ENCODE data around the gene ITGB2.

The ITGB2 gene

DNA sequence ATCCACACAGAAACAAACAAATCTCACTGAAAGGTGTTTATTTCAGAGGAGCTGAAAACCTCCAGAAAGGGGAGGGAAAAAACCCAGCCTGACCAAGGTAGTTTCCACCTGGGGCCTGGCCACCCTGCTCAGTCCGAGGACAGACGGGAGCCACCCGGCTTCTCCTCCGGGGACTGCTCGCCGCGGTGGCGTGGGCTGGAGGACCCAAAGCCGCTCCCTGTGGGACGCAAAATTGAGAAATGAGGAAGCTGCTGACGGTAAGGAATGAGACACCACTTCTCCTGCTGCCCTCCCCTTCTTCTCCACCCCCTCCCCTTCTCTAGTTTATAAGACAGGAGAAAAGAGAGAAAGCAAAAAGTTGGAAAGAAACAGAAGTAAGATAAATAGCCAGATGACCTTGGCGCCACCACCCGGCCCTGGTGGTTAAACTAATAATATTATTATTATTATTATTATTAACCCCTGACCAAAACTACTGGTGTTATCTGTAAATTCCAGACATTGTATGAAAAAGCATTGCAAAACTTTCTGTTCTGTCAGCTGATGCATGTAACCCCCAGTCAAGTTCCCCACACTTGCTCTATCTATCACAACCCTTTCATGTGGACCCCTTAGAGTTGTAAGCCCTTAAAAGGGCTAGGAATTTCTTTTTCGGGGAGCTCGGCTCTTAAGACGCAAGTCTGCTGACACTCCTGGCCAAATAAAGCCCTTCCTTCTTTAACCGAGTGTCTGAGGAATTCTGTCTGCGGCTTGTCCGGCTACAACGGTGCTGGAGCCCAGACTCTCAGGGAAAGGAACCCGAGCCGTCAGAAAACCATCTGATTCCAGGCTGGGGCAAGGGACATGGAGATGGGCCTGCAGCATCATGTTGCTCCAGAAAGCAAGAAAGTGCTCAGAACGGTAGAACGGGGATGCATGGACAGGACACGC is 12.5 kb downstream of the ITGB2 start:
- no peak for DNase-seq

DNA sequence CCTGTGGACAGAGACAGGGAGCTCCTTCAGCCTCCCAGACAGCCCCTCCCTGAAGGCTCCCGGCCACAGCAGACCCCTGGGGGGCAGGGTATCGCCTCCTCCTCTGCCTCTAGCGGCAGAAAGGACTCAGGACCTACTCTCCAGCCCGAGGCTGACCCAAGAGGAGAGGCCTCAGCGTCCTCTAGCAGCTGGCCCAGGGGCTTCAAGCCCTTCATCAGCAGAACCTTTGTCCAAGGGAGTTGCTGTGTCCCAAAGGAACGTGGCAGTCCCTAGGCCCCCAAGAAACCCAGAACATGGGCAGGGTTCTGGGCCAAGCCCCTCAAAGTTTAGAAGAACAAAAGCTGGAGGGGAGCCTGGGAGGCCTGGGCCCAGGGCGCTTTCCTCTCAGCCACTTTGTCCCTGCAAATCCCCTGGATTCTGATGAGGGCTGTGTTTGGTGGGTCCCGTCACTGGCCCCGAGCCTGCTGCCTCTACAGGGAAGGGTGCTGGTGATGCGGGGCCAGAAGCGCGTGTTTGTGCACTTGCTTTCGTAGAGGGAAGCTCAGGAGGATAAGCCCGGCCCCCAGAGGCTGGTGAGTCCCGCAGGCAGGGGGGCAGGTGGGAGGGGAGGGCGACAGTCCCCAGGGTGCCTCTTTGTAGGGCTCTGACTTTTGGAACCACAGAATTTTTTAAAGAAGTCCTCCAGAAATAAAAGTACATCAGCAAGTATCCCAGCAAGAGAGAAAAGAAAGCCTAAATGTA is 13.3 kb downstream of the ITGB2 start:
- no peak for DNase-seq

- DNase-seq = no peak
Observed at GRCh38 chr21:44905728-44906090, 15.0 kb downstream of the ITGB2 start.

GRCh38 chr21:44905016-44905727 is 15.5 kb downstream of the ITGB2 start:
- no peak for DNase-seq

DNA sequence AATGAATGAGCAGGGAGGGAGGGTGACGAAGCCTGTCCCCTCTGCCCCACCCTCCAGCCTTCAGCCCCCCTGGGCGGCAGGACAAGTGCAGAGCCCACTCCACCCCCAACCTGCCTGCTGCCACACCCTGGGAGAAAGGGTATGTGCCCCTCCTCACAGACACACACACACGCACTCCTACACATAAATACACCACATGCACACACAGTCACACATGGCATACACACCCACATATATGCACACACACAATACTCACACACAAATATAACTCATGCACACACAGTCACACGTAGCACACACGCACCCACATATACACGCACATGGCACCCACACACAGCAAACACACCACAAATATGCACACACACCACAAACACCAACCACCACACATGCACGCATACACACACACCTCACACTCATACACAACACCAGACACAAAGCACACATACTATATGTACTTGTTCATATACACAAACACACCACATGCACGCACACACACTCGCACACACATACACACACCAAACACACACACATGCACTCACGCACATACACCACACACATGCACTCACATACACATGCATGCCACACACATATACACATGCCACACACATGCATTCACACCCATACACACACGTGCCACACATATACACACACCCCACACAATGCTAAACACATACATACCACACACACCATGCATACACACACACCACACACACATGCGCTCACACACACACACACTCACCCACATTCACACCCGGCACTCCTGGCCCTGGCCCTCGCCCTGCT is 16.4 kb downstream of the ITGB2 start:
- DNase-seq = no peak

DNA sequence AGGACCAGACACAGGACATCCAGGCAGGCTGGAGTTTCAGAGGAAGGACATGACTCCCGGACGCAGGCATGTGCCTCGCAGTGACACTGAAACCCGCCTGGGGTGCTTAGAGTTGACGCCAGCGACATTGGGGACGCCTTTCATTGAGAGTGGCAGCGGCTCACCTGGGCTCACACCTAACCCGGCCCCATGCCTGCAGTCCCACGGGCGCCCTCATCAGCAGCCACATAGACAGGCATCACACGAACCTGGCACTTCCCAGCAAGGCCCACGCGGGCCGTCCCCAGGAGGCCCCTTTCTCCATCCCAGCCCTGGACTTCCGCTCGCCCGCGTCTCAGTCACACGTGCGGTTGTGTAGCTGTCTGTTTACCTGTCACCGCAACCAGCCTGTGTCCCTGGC is 17.0 kb downstream of the ITGB2 start:
- no peak for DNase-seq

DNA sequence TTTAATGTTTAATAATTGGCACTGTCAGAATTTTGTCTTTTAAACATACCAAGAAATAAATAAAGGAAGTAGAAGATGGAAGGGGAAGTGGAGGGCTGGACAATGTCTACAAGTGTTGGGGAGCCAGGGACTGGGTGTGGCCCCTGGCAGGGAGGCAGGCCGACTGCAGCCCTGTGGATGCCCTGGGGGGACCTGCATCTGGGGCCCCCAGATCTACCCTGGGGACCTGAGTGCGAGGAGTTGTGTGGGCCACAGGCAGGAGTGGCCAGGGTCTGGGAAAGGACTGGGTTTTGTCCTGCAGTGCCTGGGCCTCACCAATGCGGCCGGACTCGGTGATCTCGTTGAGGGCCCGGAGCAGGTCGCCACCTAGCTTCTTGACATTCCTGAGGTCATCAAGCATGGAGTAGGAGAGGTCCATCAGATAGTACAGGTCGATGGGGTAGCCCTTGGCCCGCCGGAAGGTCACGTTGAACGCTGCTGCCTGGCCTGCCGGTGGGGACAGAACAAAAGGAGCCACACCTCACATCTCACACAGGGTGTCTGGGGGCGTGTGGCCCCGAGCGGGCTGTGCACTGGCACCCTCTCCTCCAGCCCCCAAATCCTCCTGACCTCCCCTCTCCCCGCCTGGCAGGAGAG is 17.5 kb downstream of the ITGB2 start:
- no peak for DNase-seq

- no peak for DNase-seq
Observed at GRCh38 chr21:44902268-44903049, 18.2 kb downstream of the ITGB2 start.

DNA sequence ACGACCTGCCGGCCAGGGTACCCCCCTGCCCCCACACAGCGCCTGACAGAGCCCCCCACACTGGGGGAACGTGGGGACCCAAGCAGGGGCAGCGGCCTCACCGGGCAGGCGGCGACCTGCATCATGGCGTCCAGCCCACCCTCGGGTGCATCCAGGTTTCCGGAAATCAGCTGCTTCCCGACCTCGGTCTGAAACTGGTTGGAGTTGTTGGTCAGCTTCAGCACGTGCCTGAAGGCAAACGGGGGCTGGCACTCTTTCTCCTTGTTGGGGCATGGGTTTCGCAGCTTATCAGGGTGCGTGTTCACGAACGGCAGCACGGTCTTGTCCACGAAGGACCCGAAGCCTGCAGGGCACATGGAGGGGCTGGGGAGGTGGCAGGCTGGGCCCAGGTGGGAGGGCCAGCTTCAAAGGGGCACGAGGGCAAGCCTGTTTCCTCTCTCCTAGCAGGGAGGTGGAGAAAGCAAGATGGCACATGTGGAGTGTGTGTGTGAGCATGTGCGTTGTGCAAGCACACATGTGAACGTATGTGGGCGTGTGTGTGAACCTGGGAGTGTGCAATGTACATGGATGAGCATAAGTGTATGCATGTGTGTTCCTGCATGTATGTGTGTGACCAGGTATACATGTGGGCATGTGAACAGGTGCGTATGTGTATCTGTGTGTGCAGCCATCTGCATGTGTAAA is 19.2 kb downstream of the ITGB2 start:
- no peak for DNase-seq

DNA sequence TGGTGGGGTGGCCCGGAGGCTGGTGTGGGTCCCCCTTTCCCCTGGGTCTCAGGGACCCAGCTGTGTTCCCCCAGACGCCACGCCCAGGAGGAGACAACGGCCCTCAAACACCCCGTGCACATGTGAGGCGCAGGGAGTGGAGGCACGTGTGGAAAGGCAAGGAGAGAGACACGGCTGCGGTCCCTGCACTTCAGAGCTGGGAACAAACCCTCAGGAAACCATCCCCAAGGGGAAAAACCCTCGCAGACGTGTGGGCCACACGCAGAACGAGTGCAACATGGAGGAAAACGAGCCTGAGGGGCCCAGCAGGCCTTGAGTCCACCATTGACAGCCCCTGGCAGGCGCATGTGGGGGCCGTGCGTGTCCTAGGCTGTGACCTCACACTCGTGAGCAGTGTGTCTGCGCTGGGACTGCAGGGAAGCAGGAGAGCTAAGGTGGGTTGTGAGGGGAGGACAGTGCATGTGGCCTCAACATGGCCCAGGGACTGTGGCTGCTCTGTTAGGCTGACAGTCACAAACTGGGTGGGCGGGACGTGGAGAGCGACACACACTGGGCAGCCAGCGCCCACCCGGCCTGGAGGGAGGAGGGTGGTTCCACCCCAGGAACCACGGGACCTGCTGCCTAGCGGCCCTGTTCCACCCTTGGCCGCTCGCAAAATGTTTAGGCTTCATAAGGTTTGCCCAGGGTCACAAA is 20.0 kb downstream of the ITGB2 start:
- DNase-seq = no peak

DNA sequence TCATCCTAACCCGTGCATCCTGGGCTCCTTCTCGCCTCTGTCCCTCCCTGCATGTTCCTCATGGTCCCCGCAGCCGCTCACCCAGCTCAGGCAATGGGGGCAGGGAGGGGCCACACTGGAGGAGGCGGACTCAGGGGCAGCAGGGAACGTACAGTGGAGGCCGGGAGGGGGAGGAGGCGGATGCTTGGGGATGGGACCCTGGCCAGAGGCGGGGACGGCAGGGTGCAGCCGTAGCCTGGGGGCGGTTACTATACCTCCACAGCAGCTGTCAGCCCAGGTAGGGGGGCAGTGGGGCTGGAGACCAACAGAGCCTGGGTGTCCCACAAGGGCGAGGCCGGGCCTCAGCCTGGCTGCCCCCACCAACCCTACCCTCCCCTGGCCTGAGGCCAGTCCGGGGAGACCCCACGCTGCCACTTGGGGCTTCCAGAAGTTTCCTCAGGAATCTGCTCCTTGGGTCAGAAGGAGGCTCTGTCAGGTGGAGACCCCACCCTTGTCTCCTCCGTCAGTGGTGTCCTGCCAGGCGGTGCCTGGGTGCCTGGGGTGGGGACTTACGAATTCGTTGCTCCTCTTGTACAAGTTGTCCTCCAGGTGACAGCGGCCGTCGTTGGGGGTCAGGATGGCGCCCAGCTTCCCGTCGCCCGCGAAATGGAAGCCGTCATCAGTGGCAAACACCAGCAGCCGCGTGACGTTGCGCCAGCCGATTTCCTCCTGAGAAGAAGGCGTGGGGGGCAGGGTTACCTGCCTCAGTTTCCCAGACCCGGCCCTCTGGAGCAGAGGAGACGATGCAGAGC is 20.7 kb downstream of the ITGB2 start:
- no peak for DNase-seq

- no peak for DNase-seq
Observed at GRCh38 chr21:44898851-44899767, 21.6 kb downstream of the ITGB2 start.

GRCh38 chr21:44898011-44898488 is 22.6 kb downstream of the ITGB2 start:
- no peak for DNase-seq

- DNase-seq = no peak
Observed at GRCh38 chr21:44897326-44898010, 23.2 kb downstream of the ITGB2 start.

GRCh38 chr21:44896561-44897286 is 24.0 kb downstream of the ITGB2 start:
- no peak for DNase-seq

DNA sequence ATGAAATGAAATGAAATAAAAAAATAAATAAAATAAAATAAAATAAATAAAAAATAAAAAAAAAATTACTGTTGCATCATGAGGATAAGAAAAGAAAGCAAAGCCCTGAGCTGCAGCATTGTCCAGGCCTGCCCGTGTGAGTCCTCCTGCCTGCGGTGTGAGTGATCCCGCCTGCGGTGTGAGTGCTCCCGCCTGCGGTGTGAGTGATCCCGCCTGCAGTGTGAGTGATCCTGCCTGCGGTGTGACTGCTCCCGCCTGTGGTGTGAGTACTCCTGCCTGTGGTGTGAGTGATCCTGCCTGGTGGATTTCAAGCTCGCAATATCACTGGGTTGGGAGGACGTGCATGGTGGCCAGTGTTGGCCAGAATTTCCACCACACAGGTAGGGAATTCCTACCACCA is 24.8 kb downstream of the ITGB2 start:
- DNase-seq = no peak
